ENCODE results near the gene RCN2. TPM values are rescaled to one million over a fixed set of nuclear protein-coding genes. Genes with fewer than 3 reads are reported as not detected.

Gene RCN2, protein sequence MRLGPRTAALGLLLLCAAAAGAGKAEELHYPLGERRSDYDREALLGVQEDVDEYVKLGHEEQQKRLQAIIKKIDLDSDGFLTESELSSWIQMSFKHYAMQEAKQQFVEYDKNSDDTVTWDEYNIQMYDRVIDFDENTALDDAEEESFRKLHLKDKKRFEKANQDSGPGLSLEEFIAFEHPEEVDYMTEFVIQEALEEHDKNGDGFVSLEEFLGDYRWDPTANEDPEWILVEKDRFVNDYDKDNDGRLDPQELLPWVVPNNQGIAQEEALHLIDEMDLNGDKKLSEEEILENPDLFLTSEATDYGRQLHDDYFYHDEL
- 62.2 and 74.5 TPM in 2 replicates for total RNA-seq

DNA sequence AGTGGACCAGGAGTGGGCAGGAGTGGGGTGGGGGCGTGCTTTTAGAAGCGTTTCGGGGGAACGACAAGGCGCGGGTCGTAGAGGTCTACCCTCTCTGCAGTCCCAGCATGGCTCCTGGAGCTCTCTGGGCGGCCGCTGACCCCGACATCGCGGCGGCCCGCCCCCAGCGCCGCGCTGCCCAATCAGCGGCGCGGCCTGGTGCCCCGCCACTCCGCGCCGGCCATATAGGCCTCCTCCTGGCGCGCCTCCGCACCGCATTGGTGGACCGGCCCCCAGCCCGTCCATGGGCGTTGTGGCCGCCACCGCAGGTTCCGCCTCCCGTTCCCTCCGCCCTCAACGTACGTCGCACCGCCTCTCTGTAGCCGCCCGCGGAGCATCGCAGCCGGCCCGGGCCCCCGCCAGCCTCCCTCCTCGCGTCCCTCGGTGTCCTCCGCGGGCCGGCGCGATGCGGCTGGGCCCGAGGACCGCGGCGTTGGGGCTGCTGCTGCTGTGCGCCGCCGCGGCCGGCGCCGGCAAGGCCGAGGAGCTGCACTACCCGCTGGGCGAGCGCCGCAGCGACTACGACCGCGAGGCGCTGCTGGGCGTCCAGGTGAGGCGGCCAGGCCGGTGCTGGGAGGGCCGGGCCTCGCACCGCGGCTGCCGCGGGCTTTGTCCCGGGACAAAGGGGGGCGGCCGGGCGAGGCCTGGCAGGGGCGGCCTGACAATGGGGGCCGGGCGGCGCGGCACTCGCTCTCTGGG lies at the start of gene RCN2:
Gene RCN2 (plus strand): TSS at position 353 of the 738 bp plus-strand sequence. CDS start 93 bp downstream, at position 446.

GRCh38 chr15:76905013-76905839 lies 26.3 kb upstream of the RCN2 start, which contains the start of gene SCAPER:
Gene SCAPER, minus strand, starts transcription at chr15:76905340. Its CDS starts 21,523 bp downstream, at chr15:76883817.

GRCh38 chr15:76994971-76995945 lies 63.7 kb downstream of the RCN2 start, which contains the start of gene PSTPIP1:
Gene PSTPIP1, plus strand, starts transcription at chr15:76995126. Its CDS starts 448 bp downstream, at chr15:76995574.

Other genes starting within 250 kb of the RCN2 start
- 5.9 and 14.6 TPM in 2 replicates for gene SCAPER, start 26.4 kb upstream of the RCN2 start, total RNA-seq
- gene PSTPIP1, start 63.4 kb downstream of the RCN2 start, total RNA-seq: 4.6 and 11.1 TPM in 2 replicates
- 86.9 and 87.2 TPM in 2 replicates for gene TSPAN3, start 139.4 kb downstream of the RCN2 start, total RNA-seq